Keratinocyte (primary cell): ENCODE measurements around the gene MARCHF2.

Experiments
- CTCF ChIP-seq, 3 experiments: IDR thresholded peaks in 1 of 3; conservative IDR thresholded peaks in 1 of 3; optimal IDR thresholded peaks in 1 of 3; 2 replicates in 2 of 3; 3 replicates in 1 of 3; pipeline versions ENCODE3 to v1.5.1; 2011; ENCODE audit warnings: low read length in 3 of 3, mild to moderate bottlenecking in 3 of 3, moderate library complexity in 2 of 3, control low read depth in 1 of 3, inconsistent platforms in 1 of 3; ENCODE audit not compliant: insufficient read depth in 2 of 3; ENCODE audit errors: extremely low read depth in 1 of 3
- EZH2 ChIP-seq: IDR thresholded peaks from one replicate; pipeline ENCODE4 v1.6.1; 2012; ENCODE audit warnings: inconsistent platforms, mild to moderate bottlenecking, low read length, moderate library complexity

- TF ChIP-seq CTCF (optimal IDR thresholded peaks at IDR 0.05 in 1 of 3, IDR thresholded peaks at IDR 0.05 in 1 of 3, conservative IDR thresholded peaks at IDR 0.05 in 1 of 3; ENCODE audit: extremely low read depth in 1 of 3, insufficient read depth in 2 of 3, low read length in 3 of 3) (no peak), EZH2 (no peak)
Observed at GRCh38 chr19:8483165-8483564, 70.1 kb downstream of the MARCHF2 start.
